ENCODE measurements around the gene CELA1. TPM values are rescaled to one million over a fixed set of nuclear protein-coding genes. Genes with fewer than 3 reads are reported as not detected.
A peak's percentile ranks its signal among the peaks of the same experiment; 100 is the strongest.
"Not testable (repeated sequence)": the region's sequence is repeated elsewhere in the genome, so short reads cannot be mapped to it uniquely, and the experiment has no call there.

Gene CELA1
- total RNA-seq, 4 donors from 2014 or later, result not detected

DNA sequence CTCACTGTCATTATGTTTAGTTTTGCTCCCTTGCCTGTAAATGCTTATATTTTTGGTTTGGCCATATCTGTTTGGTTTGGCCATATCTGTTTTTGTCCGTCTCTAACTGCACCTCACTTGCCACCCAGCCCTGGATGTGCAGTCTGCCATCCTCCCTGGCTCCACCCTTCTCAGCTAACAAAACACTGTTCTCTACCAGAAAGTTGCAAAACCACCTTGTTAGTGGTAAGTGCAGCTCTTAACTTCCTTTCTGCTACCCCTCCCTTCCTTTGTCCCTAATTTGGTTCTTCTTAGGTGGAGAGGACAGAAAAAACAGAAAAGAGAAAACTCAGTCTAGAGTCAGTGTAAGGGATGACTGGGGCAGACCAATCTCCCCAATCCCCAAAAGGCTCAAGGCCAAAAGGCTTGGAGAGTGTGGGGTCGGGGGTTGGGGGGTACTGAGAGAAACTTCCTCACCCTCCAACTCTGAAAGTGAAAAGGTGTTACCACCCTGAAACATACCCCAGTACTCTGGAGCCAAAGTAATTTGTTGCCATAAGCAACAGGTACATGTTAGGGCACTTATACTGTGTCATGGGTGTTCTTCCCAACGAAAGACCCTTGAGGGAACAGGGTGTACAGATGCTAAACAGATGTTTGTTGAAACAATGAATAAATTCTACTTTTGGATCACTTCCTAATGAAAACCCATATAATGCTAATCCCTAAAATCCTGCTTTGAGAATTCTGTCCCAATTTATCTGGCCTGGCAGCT, 27.5 kb downstream of the CELA1 start:
- 44 to 49% methylated on average over 3 of the region's 3 CpGs for WGBS, 2 donors
- H3K27ac ChIP-seq, result peak overlapping the region; percentile 12 to 76 (median 62)
- TF ChIP-seq POLR2A (IDR thresholded peaks at IDR 0.05), result no peak
- TF ChIP-seq, protein P1, sequence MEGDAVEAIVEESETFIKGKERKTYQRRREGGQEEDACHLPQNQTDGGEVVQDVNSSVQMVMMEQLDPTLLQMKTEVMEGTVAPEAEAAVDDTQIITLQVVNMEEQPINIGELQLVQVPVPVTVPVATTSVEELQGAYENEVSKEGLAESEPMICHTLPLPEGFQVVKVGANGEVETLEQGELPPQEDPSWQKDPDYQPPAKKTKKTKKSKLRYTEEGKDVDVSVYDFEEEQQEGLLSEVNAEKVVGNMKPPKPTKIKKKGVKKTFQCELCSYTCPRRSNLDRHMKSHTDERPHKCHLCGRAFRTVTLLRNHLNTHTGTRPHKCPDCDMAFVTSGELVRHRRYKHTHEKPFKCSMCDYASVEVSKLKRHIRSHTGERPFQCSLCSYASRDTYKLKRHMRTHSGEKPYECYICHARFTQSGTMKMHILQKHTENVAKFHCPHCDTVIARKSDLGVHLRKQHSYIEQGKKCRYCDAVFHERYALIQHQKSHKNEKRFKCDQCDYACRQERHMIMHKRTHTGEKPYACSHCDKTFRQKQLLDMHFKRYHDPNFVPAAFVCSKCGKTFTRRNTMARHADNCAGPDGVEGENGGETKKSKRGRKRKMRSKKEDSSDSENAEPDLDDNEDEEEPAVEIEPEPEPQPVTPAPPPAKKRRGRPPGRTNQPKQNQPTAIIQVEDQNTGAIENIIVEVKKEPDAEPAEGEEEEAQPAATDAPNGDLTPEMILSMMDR (IDR thresholded peaks at IDR 0.05), result no peak

GRCh38 chr12:51318057-51318806, 28.2 kb downstream of the CELA1 start:
- Histone ChIP-seq H3K27ac (peak overlapping the region; percentile 12 to 76 (median 72)), H3K4me1 (peaks cover 23 to 60% (median 24%) of the 10 kb centered on the region in 3 donors)
- H3K27me3 ChIP-seq; H3K9me3 ChIP-seq; H3K4me3 ChIP-seq; DNase-seq; H3K36me3 ChIP-seq; intact Hi-C loops (cut with DNase I): not testable (repeated sequence)
- 74 to 76% methylated on average over 6 to 7 of the region's 8 CpGs for WGBS, 2 donors

More for the DNA sequence above, 27.5 kb downstream of the CELA1 start:
- Histone ChIP-seq H3K9me3 (no peaks in the 10 kb centered on the region), H3K4me3 (no peak overlapping the region), H3K36me3 (no peaks in the 10 kb centered on the region), H3K27me3 (no peaks in the 10 kb centered on the region), H3K4me1 (peaks cover 24 to 68% (median 30%) of the 10 kb centered on the region in 3 donors)
- no peak for DNase-seq
- intact Hi-C loops (cut with DNase I), result no loop called here

- WGBS, 2 donors, result 89 to 100% methylated on average over 1 of the region's 1 CpG
- TF ChIP-seq POLR2A (IDR thresholded peaks at IDR 0.05), result no peak
- TF ChIP-seq, protein P1 (IDR thresholded peaks at IDR 0.05), result no peak
- intact Hi-C loops (cut with DNase I), result no loop called here
These were observed 35.1 kb downstream of the CELA1 start for GRCh38 chr12:51311389-51311788.

DNA sequence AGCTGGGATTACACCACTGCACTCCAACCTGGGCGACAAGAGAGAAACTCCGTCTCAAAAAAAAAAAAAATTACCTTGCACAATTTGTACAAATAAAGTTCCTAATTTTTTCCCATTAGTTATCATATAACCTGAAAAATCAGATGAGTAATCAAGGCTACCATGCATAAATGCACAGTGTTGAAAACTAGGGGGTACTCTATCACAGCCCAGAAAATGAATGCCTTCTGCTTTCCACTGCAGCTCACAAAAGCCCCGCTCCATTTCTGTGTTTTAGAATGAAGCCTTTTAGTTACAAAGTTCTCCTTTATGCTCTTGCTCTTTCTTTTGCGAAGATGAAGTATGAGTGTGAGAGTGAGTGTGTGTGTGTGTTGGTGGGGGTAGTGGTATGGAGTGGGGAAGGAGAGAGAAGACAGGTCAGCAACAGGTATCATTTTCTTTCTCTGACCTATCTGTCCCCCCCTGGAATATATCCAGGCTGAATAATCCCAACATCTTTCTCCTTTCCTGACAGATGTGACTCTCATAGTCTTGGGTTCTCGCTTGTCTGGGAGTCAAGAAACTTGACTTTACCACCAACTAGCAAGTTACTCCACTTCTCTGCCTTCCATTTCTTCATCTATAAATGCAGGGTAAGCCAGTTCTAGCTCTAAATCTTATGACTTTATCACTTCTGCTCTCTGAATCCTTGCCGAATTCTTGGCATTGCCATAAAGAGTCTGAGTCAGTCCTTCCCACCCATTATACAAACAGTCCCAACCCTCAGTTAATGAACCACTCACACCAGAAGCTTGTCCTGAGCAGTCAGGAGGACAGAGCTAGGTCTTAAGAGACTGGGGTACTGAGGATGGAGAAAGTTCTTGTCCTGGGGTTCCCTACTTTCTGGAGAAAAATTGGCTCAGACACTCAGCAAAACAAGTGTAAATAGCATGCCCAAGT, 38.6 kb downstream of the CELA1 start:
- H3K27me3 ChIP-seq, result no peaks in the 10 kb centered on the region
- H3K36me3 ChIP-seq, result no peaks in the 10 kb centered on the region
- no peak overlapping the region for H3K4me3 ChIP-seq
- intact Hi-C loops (cut with DNase I), result no loop called here
- TF ChIP-seq, protein P1 (IDR thresholded peaks at IDR 0.05), result no peak
- peak in 1 of 4 donors; percentile 43 for TF ChIP-seq POLR2A (IDR thresholded peaks at IDR 0.05)
- H3K9me3 ChIP-seq, result no peaks in the 10 kb centered on the region
- H3K27ac ChIP-seq, result peak overlapping the region; percentile 42 to 83 (median 70)
- WGBS, 2 donors, result 72 to 76% methylated on average over 5 to 6 of the region's 6 CpGs
- DNase-seq, result no peak
- H3K4me1 ChIP-seq, result peaks cover 4 to 35% (median 14%) of the 10 kb centered on the region in 3 donors

More at GRCh38 chr12:51311389-51311788, 35.1 kb downstream of the CELA1 start:
- peaks cover 4 to 33% (median 14%) of the 10 kb centered on the region in 3 donors for H3K4me1 ChIP-seq
- H3K4me3 ChIP-seq, result no peak overlapping the region
- H3K36me3 ChIP-seq, result no peaks in the 10 kb centered on the region
- H3K27ac ChIP-seq, result no peak overlapping the region
- no peaks in the 10 kb centered on the region for H3K9me3 ChIP-seq
- no peak for DNase-seq
- no peaks in the 10 kb centered on the region for H3K27me3 ChIP-seq

GRCh38 chr12:51306507-51306906, 40.0 kb downstream of the CELA1 start:
- intact Hi-C loops (cut with DNase I), result no loop called here
- no peak for DNase-seq
- WGBS, 2 donors, result 85 to 94% methylated on average over 5 of the region's 5 CpGs
- no peak overlapping the region for H3K27ac ChIP-seq
- H3K4me3 ChIP-seq, result no peak overlapping the region
- peaks cover 4 to 35% (median 14%) of the 10 kb centered on the region in 3 donors for H3K4me1 ChIP-seq
- no peaks in the 10 kb centered on the region for H3K9me3 ChIP-seq
- H3K36me3 ChIP-seq, result no peaks in the 10 kb centered on the region
- TF ChIP-seq POLR2A (IDR thresholded peaks at IDR 0.05), result no peak
- TF ChIP-seq, protein P1 (IDR thresholded peaks at IDR 0.05), result no peak
- no peaks in the 10 kb centered on the region for H3K27me3 ChIP-seq

- WGBS, 2 donors, result 73 to 76% methylated on average over 5 to 10 of the region's 10 CpGs
- H3K27ac ChIP-seq; intact Hi-C loops (cut with DNase I); H3K4me3 ChIP-seq; H3K9me3 ChIP-seq; H3K27me3 ChIP-seq; H3K36me3 ChIP-seq; H3K4me1 ChIP-seq; DNase-seq: not testable (repeated sequence)
These were observed 45.7 kb downstream of the CELA1 start for GRCh38 chr12:51300768-51301167.
